Activated naive CD4-positive, alpha-beta T cell treated with anti-CD3 and anti-CD28 coated beads, Interleukin-2, amount 50 U/mL, for 72 hours (primary cell): ENCODE measurements around the gene CD3G. TPM values are rescaled to one million over a fixed set of nuclear protein-coding genes. Genes with fewer than 3 reads are reported as not detected.
A peak's percentile ranks its signal among the peaks of the same experiment; 100 is the strongest.
"Not testable (repeated sequence)": the region's sequence is repeated elsewhere in the genome, so short reads cannot be mapped to it uniquely, and the experiment has no call there.

Source experiments
- ATAC-seq, 2 donors: fragments of 150-1000 bp; cut with Tn5 transposase; 2 replicates each; pipeline ENCODE4 v1.10.0; 2021; ENCODE audit warnings: mild to moderate bottlenecking in 2 of 2, moderate library complexity in 2 of 2
- DNase-seq, 2 donors: peaks; one replicate each; pipeline ENCODE4 v3.0.0; 2021 to 2022; ENCODE audit warnings: low spot score in 2 of 2
- H3K27ac Mint-ChIP-seq, 2 donors: one replicate each; pipeline ENCODE4 v1.8.0; 2022; ENCODE audit warnings: mild to moderate bottlenecking in 2 of 2, mixed read lengths in 2 of 2
- H3K36me3 Mint-ChIP-seq, 2 donors: one replicate each; pipeline ENCODE4 v1.8.0; 2022; ENCODE audit warnings: mixed read lengths in 2 of 2
- H3K9me3 Mint-ChIP-seq, 2 donors: one replicate each; pipeline ENCODE4 v1.8.0; 2022; ENCODE audit warnings: mixed read lengths in 2 of 2
- total RNA-seq, 2 donors: library from RNA; stranded (reverse); gene quantifications; one replicate each; pipeline ENCODE4 v1.2.3, GENCODE V29; 2022

CD3G gene
- total RNA-seq, 2 donors from 2014 or later, result 82.9 to 123 TPM

GRCh38 chr11:118398791-118399559, 54.8 kb downstream of the CD3G start:
- Mint-ChIP-seq H3K36me3 (peaks cover 26% of the 10 kb centered on the region in 2 donors), H3K27ac (peak overlapping the region; percentile 94 to 99), H3K9me3 (no peaks in the 10 kb centered on the region)
- ATAC-seq, result peak; percentile 73 to 84
- DNase-seq, result peak in 1 of 2 donors; percentile 24

- H3K36me3 Mint-ChIP-seq, result peaks cover 27 to 31% of the 10 kb centered on the region in 2 donors
- peak within 1 kb of the TSS; percentile 94 to 99 for H3K27ac Mint-ChIP-seq
- DNase-seq (peak; percentile 89 to 90), ATAC-seq (peak; percentile 74 to 75)
- no peaks in the 10 kb centered on the region for H3K9me3 Mint-ChIP-seq
Measured at GRCh38 chr11:118401151-118401879, 57.2 kb downstream of the CD3G start, which contains the start of gene ATP5MG. Gene ATP5MG, plus strand, starts transcription at chr11:118401606. Its CDS starts 60 bp downstream, at chr11:118401666.

GRCh38 chr11:118401880-118402590, 57.9 kb downstream of the CD3G start:
- no peak for DNase-seq
- ATAC-seq, result peak in 1 of 2 donors; percentile 9
- peaks cover 34 to 37% of the 10 kb centered on the region in 2 donors for H3K36me3 Mint-ChIP-seq
- peak overlapping the region; percentile 94 to 99 for H3K27ac Mint-ChIP-seq
- no peaks in the 10 kb centered on the region for H3K9me3 Mint-ChIP-seq

GRCh38 chr11:118402594-118402993, 58.5 kb downstream of the CD3G start:
- H3K36me3 Mint-ChIP-seq, result peaks cover 36 to 37% of the 10 kb centered on the region in 2 donors
- DNase-seq, ATAC-seq, H3K9me3 Mint-ChIP-seq: not testable (repeated sequence)
- peak overlapping the region; percentile 92 to 94 for H3K27ac Mint-ChIP-seq

Other genes with a start within 250 kb of the CD3G start
- 1 to 10 TPM in 1 of 2 donors, under 1 TPM in 1; 0.25 to 1.8 TPM for gene SCN4B, start 191.5 kb upstream of the CD3G start, total RNA-seq
- under 1 TPM in 1 of 2 donors, not detected in 1; 0.05 TPM for gene SCN2B, start 167.7 kb upstream of the CD3G start, total RNA-seq
- 100 to 1,000 TPM; 125 to 239 TPM for gene JAML, start 119.3 kb upstream of the CD3G start, total RNA-seq
- 10 to 100 TPM; 35.0 to 93.0 TPM for gene MPZL3, start 92.0 kb upstream of the CD3G start, total RNA-seq
- gene MPZL2, start 80.0 kb upstream of the CD3G start, total RNA-seq, result 10 to 100 TPM; 39.4 to 64.1 TPM
- gene CD3E, start 39.6 kb upstream of the CD3G start, total RNA-seq, result 100 to 1,000 TPM; 371 to 455 TPM
- 100 to 1,000 TPM; 337 to 341 TPM for gene CD3D, start 1.6 kb upstream of the CD3G start, total RNA-seq
- gene UBE4A, start 15.3 kb downstream of the CD3G start, total RNA-seq, result 10 to 100 TPM; 40.6 to 47.8 TPM
- 100 to 1,000 TPM; 231 to 249 TPM for gene ATP5MG, start 57.3 kb downstream of the CD3G start, total RNA-seq
- gene KMT2A, start 92.1 kb downstream of the CD3G start, total RNA-seq, result 10 to 100 TPM; 71.4 to 99.3 TPM
- gene TTC36, start 183.1 kb downstream of the CD3G start, total RNA-seq, result under 1 TPM; 0.52 to 0.93 TPM
- gene TMEM25, start 186.8 kb downstream of the CD3G start, total RNA-seq, result 10 to 100 TPM in 1 of 2 donors, 1 to 10 TPM in 1; 9.4 to 20.5 TPM
- 10 to 100 TPM in 1 of 2 donors, 1 to 10 TPM in 1; 8.1 to 14.4 TPM for gene IFT46, start 221.6 kb downstream of the CD3G start, total RNA-seq
- 100 to 1,000 TPM; 134 to 180 TPM for gene ARCN1, start 228.1 kb downstream of the CD3G start, total RNA-seq